HFFc6 (cell line): ENCODE results near the gene CD200. TPM values are rescaled to one million over a fixed set of nuclear protein-coding genes. Genes with fewer than 3 reads are reported as not detected.

Source experiments
- DNase-seq: peaks from one replicate; pipeline ENCODE4 v3.0.0-alpha.2; 2018
- H3K27ac Mint-ChIP-seq: 2 replicates; pipeline ENCODE4 v1.8.0; 2020; ENCODE audit warnings: mild to moderate bottlenecking, mixed read lengths
- H3K27me3 Mint-ChIP-seq: 2 replicates; pipeline ENCODE4 v1.8.0; 2021; ENCODE audit warnings: mild to moderate bottlenecking, moderate library complexity, mixed read lengths; ENCODE audit not compliant: insufficient read depth
- H3K36me3 Mint-ChIP-seq: 2 replicates; pipeline ENCODE4 v1.8.0; 2021; ENCODE audit warnings: low read depth, mixed read lengths
- H3K4me1 Mint-ChIP-seq: 2 replicates; pipeline ENCODE4 v1.8.0; 2020; ENCODE audit warnings: low read depth, mixed read lengths
- H3K4me3 Mint-ChIP-seq: 2 replicates; pipeline ENCODE4 v1.8.0; 2020; ENCODE audit warnings: mild to moderate bottlenecking, moderate library complexity, mixed read lengths
- H3K9me3 Mint-ChIP-seq: 2 replicates; pipeline ENCODE4 v1.8.0; 2020; ENCODE audit warnings: mild to moderate bottlenecking, mixed read lengths
- CTCF ChIP-seq: fragments of 200-600 bp; sonication (generic); IDR thresholded peaks from 2 replicates; pipeline ENCODE4 v1.5.0; 2021; ENCODE audit warnings: antibody characterized with exemption, mild to moderate bottlenecking
- total RNA-seq, 6 experiments: library from RNA; stranded (reverse); fragmentation: NEBNext Ultra II Directional; extraction: Animal tissue kit (Norgen Biotek cat#: 25700); gene quantifications; 2 replicates in 1 of 6; 3 replicates in 5 of 6; pipeline ENCODE4 v1.2.3, GENCODE V29; 2021

The CD200 gene
- total RNA-seq, 6 experiments from 2014 or later, result not detected

GRCh38 chr3:112392393-112393359 lies 59.7 kb downstream of the CD200 start:
- H3K4me3 Mint-ChIP-seq, result no peak overlapping the region
- H3K9me3 Mint-ChIP-seq, result no peaks in the 10 kb centered on the region
- no peak overlapping the region for H3K27ac Mint-ChIP-seq
- DNase-seq, result no peak
- H3K27me3 Mint-ChIP-seq, result no peaks in the 10 kb centered on the region
- no peak for TF ChIP-seq CTCF
- peaks cover 6% of the 10 kb centered on the region for H3K36me3 Mint-ChIP-seq
- H3K4me1 Mint-ChIP-seq, result peaks cover 60% of the 10 kb centered on the region

- Mint-ChIP-seq H3K27me3 (no peaks in the 10 kb centered on the region), H3K9me3 (no peaks in the 10 kb centered on the region), H3K27ac (no peak overlapping the region), H3K4me3 (no peak overlapping the region), H3K36me3 (peaks cover 6% of the 10 kb centered on the region), H3K4me1 (peaks cover 60% of the 10 kb centered on the region)
- TF ChIP-seq CTCF, result no peak
- no peak for DNase-seq
Measured at GRCh38 chr3:112393360-112393728, 60.4 kb downstream of the CD200 start.

GRCh38 chr3:112394003-112394640 lies 61.2 kb downstream of the CD200 start:
- H3K27me3 Mint-ChIP-seq, result no peaks in the 10 kb centered on the region
- H3K4me1 Mint-ChIP-seq, result peaks cover 60% of the 10 kb centered on the region
- H3K4me3 Mint-ChIP-seq, result no peak overlapping the region
- TF ChIP-seq CTCF, result no peak
- DNase-seq, result no peak
- H3K36me3 Mint-ChIP-seq, result peaks cover 6% of the 10 kb centered on the region
- no peaks in the 10 kb centered on the region for H3K9me3 Mint-ChIP-seq
- H3K27ac Mint-ChIP-seq, result no peak overlapping the region

GRCh38 chr3:112395181-112395895 lies 62.4 kb downstream of the CD200 start:
- 0 out of 2 replicates have a peak overlapping the region, but pooled peaks have one; percentile 8 for H3K27ac Mint-ChIP-seq
- peaks cover 6% of the 10 kb centered on the region for H3K36me3 Mint-ChIP-seq
- H3K4me3 Mint-ChIP-seq, result no peak overlapping the region
- H3K4me1 Mint-ChIP-seq, result peaks cover 50% of the 10 kb centered on the region
- DNase-seq, result no peak
- no peak for TF ChIP-seq CTCF
- H3K27me3 Mint-ChIP-seq, result no peaks in the 10 kb centered on the region
- H3K9me3 Mint-ChIP-seq, result no peaks in the 10 kb centered on the region

- DNase-seq, result no peak
- peaks cover 6% of the 10 kb centered on the region for H3K36me3 Mint-ChIP-seq
- no peak overlapping the region for H3K27ac Mint-ChIP-seq
- H3K4me3 Mint-ChIP-seq, result no peak overlapping the region
- TF ChIP-seq CTCF, result no peak
- H3K9me3 Mint-ChIP-seq, result no peaks in the 10 kb centered on the region
- H3K27me3 Mint-ChIP-seq, result no peaks in the 10 kb centered on the region
- H3K4me1 Mint-ChIP-seq, result peaks cover 45% of the 10 kb centered on the region
Measured at GRCh38 chr3:112395896-112396290, 62.9 kb downstream of the CD200 start.
